Measurements from ENCODE around the gene MAST4. TPM values are rescaled to one million over a fixed set of nuclear protein-coding genes. Genes with fewer than 3 reads are reported as not detected.

The MAST4 gene
- total and polyA plus RNA-seq, 2 donors = 17.0 to 18.8 TPM

DNA sequence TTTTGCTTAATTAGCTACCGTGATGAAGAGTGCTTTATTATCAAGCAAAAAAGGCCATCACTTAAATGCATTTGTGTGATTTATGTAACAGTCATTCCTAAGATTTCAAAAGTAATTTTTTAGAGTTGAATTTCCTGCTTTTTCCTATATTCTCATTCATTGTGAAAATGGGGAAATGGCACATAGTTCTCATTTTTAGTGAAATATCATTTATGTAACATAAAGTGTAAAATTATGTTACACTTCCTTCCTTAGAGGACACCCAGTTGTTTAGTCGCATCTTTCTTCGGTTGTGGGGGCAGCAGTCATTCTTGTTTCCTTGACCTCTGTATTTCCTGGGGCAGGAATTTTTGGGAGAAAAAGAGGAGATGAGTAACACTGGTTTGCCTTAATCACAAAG lies 142.8 kb downstream of the MAST4 start:
- no peaks in the 10 kb centered on the region for H3K9me3 ChIP-seq (ENCODE audit: control insufficient read depth in 2 of 2, insufficient read depth in 1 of 2, low read length in 1 of 2)
- no peak for DNase-seq (ENCODE audit: low read depth in 6 of 9, low spot score in 9 of 9)
- 81% methylated on average over 3 of the region's 3 CpGs for WGBS
- H3K4me3 ChIP-seq (ENCODE audit: low read length in 2 of 2) = no peak overlapping the region
- H3K27me3 ChIP-seq (ENCODE audit: control insufficient read depth in 2 of 2, insufficient read depth in 1 of 2, low read length in 1 of 2) = no peaks in the 10 kb centered on the region
- peaks cover 0 to 7% of the 10 kb centered on the region in 2 donors for H3K4me1 ChIP-seq (ENCODE audit: control insufficient read depth in 2 of 2, insufficient read depth in 2 of 2, low read length in 2 of 2)
- H3K36me3 ChIP-seq (ENCODE audit: control insufficient read depth in 2 of 2, insufficient read depth in 2 of 2, low read length in 1 of 2) = no peaks in the 10 kb centered on the region
- H3K27ac ChIP-seq (ENCODE audit: low read depth in 1 of 2, low read length in 1 of 2) = no peak overlapping the region

GRCh38 chr5:66739951-66740350 lies 143.8 kb downstream of the MAST4 start:
- no peaks in the 10 kb centered on the region for H3K36me3 ChIP-seq (ENCODE audit: control insufficient read depth in 2 of 2, insufficient read depth in 2 of 2, low read length in 1 of 2)
- no peaks in the 10 kb centered on the region for H3K9me3 ChIP-seq (ENCODE audit: control insufficient read depth in 2 of 2, insufficient read depth in 1 of 2, low read length in 1 of 2)
- H3K4me3 ChIP-seq (ENCODE audit: low read length in 2 of 2) = no peak overlapping the region
- peaks cover 0 to 7% of the 10 kb centered on the region in 2 donors for H3K4me1 ChIP-seq (ENCODE audit: control insufficient read depth in 2 of 2, insufficient read depth in 2 of 2, low read length in 2 of 2)
- 94% methylated on average over 3 of the region's 3 CpGs for WGBS
- H3K27ac ChIP-seq (ENCODE audit: low read depth in 1 of 2, low read length in 1 of 2) = no peak overlapping the region
- DNase-seq (ENCODE audit: low read depth in 6 of 9, low spot score in 9 of 9) = no peak
- H3K27me3 ChIP-seq (ENCODE audit: control insufficient read depth in 2 of 2, insufficient read depth in 1 of 2, low read length in 1 of 2) = no peaks in the 10 kb centered on the region

- no peak for DNase-seq (ENCODE audit: low read depth in 6 of 9, low spot score in 9 of 9)
These were observed 145.2 kb downstream of the MAST4 start for GRCh38 chr5:66741394-66741793.

DNA sequence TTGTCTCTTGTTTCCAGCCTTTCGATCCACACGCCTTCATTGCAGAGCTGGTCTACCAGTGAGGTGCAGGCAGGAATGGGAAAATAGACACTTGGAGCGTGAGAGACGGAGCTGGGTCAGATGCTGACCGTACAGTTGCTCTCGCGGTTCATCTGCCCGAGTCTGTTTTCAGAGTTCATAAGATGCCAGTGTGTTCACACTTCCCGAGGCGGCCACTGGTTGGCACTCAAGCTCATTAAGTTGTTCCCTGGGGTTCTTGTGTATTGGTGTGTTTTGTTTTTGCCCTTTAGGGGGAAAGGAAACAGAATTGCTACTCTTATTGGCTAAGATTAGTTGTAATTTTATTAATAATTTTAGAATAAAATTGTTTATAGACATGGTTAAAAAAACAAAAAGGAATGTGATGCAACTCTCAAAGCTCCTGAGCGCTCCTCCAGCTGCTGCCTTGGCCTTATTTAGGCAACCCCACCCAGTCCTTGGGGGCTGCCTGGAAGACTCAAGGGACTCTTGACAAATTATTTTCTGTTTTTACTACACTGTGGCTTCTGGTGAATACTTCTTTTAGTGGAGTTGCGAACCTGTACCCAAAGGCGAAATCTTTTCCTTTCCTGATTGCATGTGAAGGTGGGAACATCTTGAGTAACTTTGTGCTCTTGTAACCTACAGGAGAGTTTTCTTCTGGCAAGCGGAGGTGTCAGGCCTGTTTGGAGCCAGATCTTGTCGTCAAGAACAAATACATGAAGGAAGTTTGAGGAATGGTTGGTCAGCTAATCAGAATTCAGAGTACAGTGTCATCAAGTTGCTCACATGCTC lies 146.1 kb downstream of the MAST4 start:
- Histone ChIP-seq H3K36me3 (ENCODE audit: control insufficient read depth in 2 of 2, insufficient read depth in 2 of 2, low read length in 1 of 2) (no peaks in the 10 kb centered on the region), H3K27me3 (ENCODE audit: control insufficient read depth in 2 of 2, insufficient read depth in 1 of 2, low read length in 1 of 2) (no peaks in the 10 kb centered on the region), H3K27ac (ENCODE audit: low read depth in 1 of 2, low read length in 1 of 2) (no peak overlapping the region), H3K9me3 (ENCODE audit: control insufficient read depth in 2 of 2, insufficient read depth in 1 of 2, low read length in 1 of 2) (no peaks in the 10 kb centered on the region), H3K4me1 (ENCODE audit: control insufficient read depth in 2 of 2, insufficient read depth in 2 of 2, low read length in 2 of 2) (peaks cover 0 to 7% of the 10 kb centered on the region in 2 donors), H3K4me3 (ENCODE audit: low read length in 2 of 2) (no peak overlapping the region)
- DNase-seq (ENCODE audit: low read depth in 6 of 9, low spot score in 9 of 9) = peak in 2 of 9 donors; percentile 6 to 12
- 96% methylated on average over 15 of the region's 15 CpGs for WGBS

More at GRCh38 chr5:66741394-66741793, 145.2 kb downstream of the MAST4 start:
- Histone ChIP-seq H3K4me3 (ENCODE audit: low read length in 2 of 2) (no peak overlapping the region), H3K27ac (ENCODE audit: low read depth in 1 of 2, low read length in 1 of 2) (no peak overlapping the region), H3K4me1 (ENCODE audit: control insufficient read depth in 2 of 2, insufficient read depth in 2 of 2, low read length in 2 of 2) (peaks cover 0 to 7% of the 10 kb centered on the region in 2 donors), H3K36me3 (ENCODE audit: control insufficient read depth in 2 of 2, insufficient read depth in 2 of 2, low read length in 1 of 2) (no peaks in the 10 kb centered on the region), H3K27me3 (ENCODE audit: control insufficient read depth in 2 of 2, insufficient read depth in 1 of 2, low read length in 1 of 2) (no peaks in the 10 kb centered on the region), H3K9me3 (ENCODE audit: control insufficient read depth in 2 of 2, insufficient read depth in 1 of 2, low read length in 1 of 2) (no peaks in the 10 kb centered on the region)
- WGBS = 97% methylated on average over 2 of the region's 2 CpGs

GRCh38 chr5:66742896-66743247 lies 146.7 kb downstream of the MAST4 start:
- peak in 2 of 9 donors; percentile 8 to 28 for DNase-seq (ENCODE audit: low read depth in 6 of 9, low spot score in 9 of 9)
- Histone ChIP-seq H3K4me1 (ENCODE audit: control insufficient read depth in 2 of 2, insufficient read depth in 2 of 2, low read length in 2 of 2) (peaks cover 0 to 7% of the 10 kb centered on the region in 2 donors), H3K9me3 (ENCODE audit: control insufficient read depth in 2 of 2, insufficient read depth in 1 of 2, low read length in 1 of 2) (no peaks in the 10 kb centered on the region), H3K27ac (ENCODE audit: low read depth in 1 of 2, low read length in 1 of 2) (no peak overlapping the region), H3K4me3 (ENCODE audit: low read length in 2 of 2) (no peak overlapping the region), H3K36me3 (ENCODE audit: control insufficient read depth in 2 of 2, insufficient read depth in 2 of 2, low read length in 1 of 2) (no peaks in the 10 kb centered on the region), H3K27me3 (ENCODE audit: control insufficient read depth in 2 of 2, insufficient read depth in 1 of 2, low read length in 1 of 2) (no peaks in the 10 kb centered on the region)
- WGBS = 48% methylated on average over 5 of the region's 5 CpGs

DNA sequence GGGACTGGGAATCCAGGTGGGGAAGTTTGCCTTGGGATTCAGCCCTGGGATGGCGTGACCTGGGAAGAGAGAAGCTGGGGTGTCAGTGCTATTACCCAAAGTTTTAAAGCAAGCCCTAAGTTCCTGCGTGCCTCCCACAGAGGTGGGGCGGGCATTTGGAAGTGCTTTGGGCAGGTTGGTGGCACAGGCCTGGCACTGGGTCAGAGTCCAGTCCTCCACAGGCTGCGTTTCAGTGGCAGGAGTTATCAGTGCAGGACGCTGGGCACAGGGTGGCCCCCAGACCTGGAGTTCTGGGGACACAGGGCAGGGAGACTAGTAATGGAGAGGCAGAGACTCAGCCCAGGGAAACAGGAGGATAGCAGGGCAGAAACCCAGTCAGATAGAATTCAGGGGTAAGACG lies 147.2 kb downstream of the MAST4 start:
- Histone ChIP-seq H3K9me3 (ENCODE audit: control insufficient read depth in 2 of 2, insufficient read depth in 1 of 2, low read length in 1 of 2) (no peaks in the 10 kb centered on the region), H3K36me3 (ENCODE audit: control insufficient read depth in 2 of 2, insufficient read depth in 2 of 2, low read length in 1 of 2) (no peaks in the 10 kb centered on the region), H3K27ac (ENCODE audit: low read depth in 1 of 2, low read length in 1 of 2) (no peak overlapping the region), H3K4me1 (ENCODE audit: control insufficient read depth in 2 of 2, insufficient read depth in 2 of 2, low read length in 2 of 2) (peaks cover 0 to 7% of the 10 kb centered on the region in 2 donors), H3K27me3 (ENCODE audit: control insufficient read depth in 2 of 2, insufficient read depth in 1 of 2, low read length in 1 of 2) (no peaks in the 10 kb centered on the region), H3K4me3 (ENCODE audit: low read length in 2 of 2) (no peak overlapping the region)
- no peak for DNase-seq (ENCODE audit: low read depth in 6 of 9, low spot score in 9 of 9)
- 98% methylated on average over 6 of the region's 6 CpGs for WGBS

- Histone ChIP-seq H3K27me3 (ENCODE audit: control insufficient read depth in 2 of 2, insufficient read depth in 1 of 2, low read length in 1 of 2) (no peaks in the 10 kb centered on the region), H3K36me3 (ENCODE audit: control insufficient read depth in 2 of 2, insufficient read depth in 2 of 2, low read length in 1 of 2) (no peaks in the 10 kb centered on the region), H3K27ac (ENCODE audit: low read depth in 1 of 2, low read length in 1 of 2) (no peak overlapping the region), H3K4me3 (ENCODE audit: low read length in 2 of 2) (no peak overlapping the region), H3K9me3 (ENCODE audit: control insufficient read depth in 2 of 2, insufficient read depth in 1 of 2, low read length in 1 of 2) (no peaks in the 10 kb centered on the region), H3K4me1 (ENCODE audit: control insufficient read depth in 2 of 2, insufficient read depth in 2 of 2, low read length in 2 of 2) (peaks cover 0 to 7% of the 10 kb centered on the region in 2 donors)
- WGBS = 90% methylated on average over 4 of the region's 4 CpGs
- DNase-seq (ENCODE audit: low read depth in 6 of 9, low spot score in 9 of 9) = no peak
These were observed 147.8 kb downstream of the MAST4 start for GRCh38 chr5:66744040-66744439.

DNA sequence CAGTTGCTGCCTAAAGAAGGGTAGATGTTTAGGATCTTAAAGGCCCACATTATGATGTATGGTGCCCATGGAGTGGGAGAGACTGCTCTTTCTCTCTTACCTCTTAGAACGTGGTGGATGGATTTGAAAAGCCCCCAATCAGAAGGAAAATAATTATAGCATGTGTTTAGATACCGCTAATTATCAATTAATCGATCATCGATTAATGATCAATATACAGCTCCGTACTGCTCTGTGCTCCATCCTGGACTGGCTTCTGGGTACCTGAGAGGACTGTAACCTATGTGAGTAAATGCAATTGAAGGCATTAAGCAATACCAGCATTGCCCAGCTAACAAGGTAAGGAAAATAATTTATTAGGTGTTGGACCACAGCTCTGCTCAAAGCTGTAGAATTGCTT lies 149.1 kb downstream of the MAST4 start:
- H3K9me3 ChIP-seq (ENCODE audit: control insufficient read depth in 2 of 2, insufficient read depth in 1 of 2, low read length in 1 of 2) = no peaks in the 10 kb centered on the region
- no peaks in the 10 kb centered on the region for H3K36me3 ChIP-seq (ENCODE audit: control insufficient read depth in 2 of 2, insufficient read depth in 2 of 2, low read length in 1 of 2)
- H3K4me3 ChIP-seq (ENCODE audit: low read length in 2 of 2) = no peak overlapping the region
- H3K27ac ChIP-seq (ENCODE audit: low read depth in 1 of 2, low read length in 1 of 2) = no peak overlapping the region
- 97% methylated on average over 5 of the region's 5 CpGs for WGBS
- DNase-seq (ENCODE audit: low read depth in 6 of 9, low spot score in 9 of 9) = no peak
- H3K27me3 ChIP-seq (ENCODE audit: control insufficient read depth in 2 of 2, insufficient read depth in 1 of 2, low read length in 1 of 2) = no peaks in the 10 kb centered on the region
- H3K4me1 ChIP-seq (ENCODE audit: control insufficient read depth in 2 of 2, insufficient read depth in 2 of 2, low read length in 2 of 2) = peaks cover 0 to 7% of the 10 kb centered on the region in 2 donors

- Histone ChIP-seq H3K27me3 (ENCODE audit: control insufficient read depth in 2 of 2, insufficient read depth in 1 of 2, low read length in 1 of 2) (no peaks in the 10 kb centered on the region), H3K4me3 (ENCODE audit: low read length in 2 of 2) (no peak overlapping the region), H3K27ac (ENCODE audit: low read depth in 1 of 2, low read length in 1 of 2) (no peak overlapping the region), H3K4me1 (ENCODE audit: control insufficient read depth in 2 of 2, insufficient read depth in 2 of 2, low read length in 2 of 2) (peaks cover 0 to 4% of the 10 kb centered on the region in 2 donors), H3K36me3 (ENCODE audit: control insufficient read depth in 2 of 2, insufficient read depth in 2 of 2, low read length in 1 of 2) (no peaks in the 10 kb centered on the region), H3K9me3 (ENCODE audit: control insufficient read depth in 2 of 2, insufficient read depth in 1 of 2, low read length in 1 of 2) (no peaks in the 10 kb centered on the region)
- no peak for DNase-seq (ENCODE audit: low read depth in 6 of 9, low spot score in 9 of 9)
- WGBS = 63% methylated on average over 5 of the region's 5 CpGs
These were observed 151.4 kb downstream of the MAST4 start for GRCh38 chr5:66747607-66748006.
